ENCODE measurements around the gene RER1.

DNA sequence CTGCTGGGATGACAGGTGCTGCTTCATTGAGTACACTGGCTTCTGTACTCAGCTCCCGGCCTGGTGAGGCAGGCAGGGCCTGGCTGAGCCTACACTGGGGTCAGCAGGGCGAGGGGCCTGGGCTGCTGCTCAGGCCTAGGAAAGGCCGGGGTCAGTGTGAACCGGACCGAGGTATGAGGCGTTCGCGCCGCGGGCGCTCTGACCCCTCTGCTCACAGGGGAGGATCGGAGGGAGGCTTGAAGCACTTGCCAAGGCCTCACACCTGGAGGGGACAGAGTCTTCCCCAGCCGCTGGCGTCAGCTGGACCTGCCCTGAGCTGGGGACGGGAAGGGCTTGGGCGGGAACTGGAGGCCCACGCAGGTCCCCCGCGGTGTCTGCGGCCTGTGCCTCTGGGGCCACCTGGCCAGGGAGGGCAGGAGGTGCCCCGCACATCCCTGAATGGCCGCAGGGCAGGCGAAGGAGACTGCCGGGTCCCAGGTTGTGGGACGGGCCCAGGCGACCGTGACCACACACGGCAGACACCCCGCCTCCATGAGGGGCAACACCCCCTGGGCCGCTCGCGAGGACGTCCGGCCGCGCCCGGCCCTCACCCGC, 20.3 kb downstream of the RER1 start:
- TF ChIP-seq GATA2 (IDR thresholded peaks at IDR 0.05; ENCODE audit: low read depth, low read length) (no peak), GATA3 (IDR thresholded peaks at IDR 0.05; ENCODE audit: low read depth, low read length) (no peak)

Data from SH-SY5Y (cell line).